Skeletal muscle satellite cell (primary cell): ENCODE measurements around the gene RNLS.

Experiments
- H3K27me3 ChIP-seq: 2 replicates; pipeline ENCODE4 v1.7.0; 2013; ENCODE audit warnings: low read length; ENCODE audit not compliant: control insufficient read depth, insufficient read depth
- H3K36me3 ChIP-seq: 2 replicates; pipeline ENCODE4 v1.7.0; 2013; ENCODE audit warnings: mild to moderate bottlenecking, control low read depth, low read length; ENCODE audit not compliant: insufficient read depth
- H3K4me1 ChIP-seq: 2 replicates; pipeline ENCODE4 v1.7.0; 2013; ENCODE audit warnings: low read length; ENCODE audit not compliant: control insufficient read depth, insufficient read depth
- H3K4me2 ChIP-seq: 2 replicates; pipeline ENCODE4 v1.7.0; 2013; ENCODE audit warnings: mild to moderate bottlenecking, low read length
- H3K4me3 ChIP-seq: 2 replicates; pipeline ENCODE4 v1.7.0; 2013; ENCODE audit warnings: low read length
- H3K9ac ChIP-seq: 2 replicates; pipeline ENCODE4 v1.7.0; 2013; ENCODE audit warnings: mild to moderate bottlenecking, low read depth, low read length, moderate library complexity
- H3K9me3 ChIP-seq: replicated peaks from 2 replicates; pipeline ENCODE4 v1.7.0; 2013; ENCODE audit warnings: mild to moderate bottlenecking, control low read depth, low read length

The RNLS gene

DNA sequence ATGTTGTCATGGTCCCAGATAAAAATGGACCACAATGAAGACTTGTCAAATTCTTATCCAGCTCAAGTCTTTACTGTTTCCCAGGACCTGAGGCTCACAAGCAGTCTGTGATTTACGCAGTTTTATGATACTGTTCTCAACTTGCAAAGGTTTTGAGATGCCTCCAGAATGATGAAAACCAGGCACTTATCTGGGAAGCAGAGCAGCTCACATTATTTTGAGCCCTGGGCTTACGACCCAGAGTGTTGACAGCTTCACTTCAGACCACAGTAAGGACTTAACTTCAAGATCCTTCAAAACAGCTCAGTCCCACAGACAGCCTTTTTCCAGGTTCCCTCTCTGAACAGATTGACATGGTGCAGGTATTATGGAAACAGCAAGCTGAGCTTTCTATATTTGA lies 236.1 kb downstream of the RNLS start:
- Histone ChIP-seq H3K4me3 (no peak overlapping the region), H3K4me2 (no peak overlapping the region), H3K36me3 (no peaks in the 10 kb centered on the region), H3K27me3 (no peaks in the 10 kb centered on the region), H3K9ac (no peak overlapping the region), H3K9me3 (no peaks in the 10 kb centered on the region), H3K4me1 (no peaks in the 10 kb centered on the region)

GRCh38 chr10:88346144-88346977 lies 236.8 kb downstream of the RNLS start:
- H3K9me3 ChIP-seq = no peaks in the 10 kb centered on the region
- no peaks in the 10 kb centered on the region for H3K4me1 ChIP-seq

GRCh38 chr10:88343761-88344484 lies 239.2 kb downstream of the RNLS start:
- Histone ChIP-seq H3K9ac (no peak overlapping the region), H3K4me2 (no peak overlapping the region), H3K4me1 (no peaks in the 10 kb centered on the region), H3K27me3 (no peaks in the 10 kb centered on the region), H3K9me3 (no peaks in the 10 kb centered on the region), H3K4me3 (no peak overlapping the region), H3K36me3 (no peaks in the 10 kb centered on the region)

More at GRCh38 chr10:88346144-88346977, 236.8 kb downstream of the RNLS start:
- H3K9ac ChIP-seq = no peak overlapping the region
- no peak overlapping the region for H3K4me2 ChIP-seq
- no peaks in the 10 kb centered on the region for H3K27me3 ChIP-seq
- H3K36me3 ChIP-seq = no peaks in the 10 kb centered on the region
- H3K4me3 ChIP-seq = no peak overlapping the region

DNA sequence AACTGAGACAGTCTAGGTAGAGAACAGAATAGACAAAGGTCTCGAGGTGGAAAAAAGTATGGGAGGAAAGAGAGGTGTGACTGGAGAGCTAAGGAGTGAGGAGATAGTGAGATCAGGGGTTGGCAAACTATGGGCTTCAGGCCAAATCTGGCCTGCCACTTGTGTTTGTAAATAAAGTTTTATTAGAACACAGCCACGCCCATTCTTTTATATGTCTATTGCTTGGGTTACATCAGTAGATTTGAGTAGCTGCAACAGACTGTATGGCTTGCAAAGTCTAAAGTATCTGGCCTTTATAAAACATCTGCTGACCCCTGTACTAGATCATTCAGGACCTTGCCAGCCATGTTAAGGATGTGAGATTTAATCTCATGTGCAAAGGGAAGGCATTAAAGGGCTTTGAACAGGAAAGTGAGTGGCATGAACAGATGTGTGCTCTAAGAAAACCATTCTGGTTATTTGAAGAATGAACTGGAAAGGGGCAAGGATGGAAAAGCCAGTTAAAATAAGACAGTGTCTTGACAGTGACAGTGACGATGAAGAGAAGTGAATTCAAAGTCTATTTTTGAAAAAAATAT lies 240.3 kb downstream of the RNLS start:
- H3K27me3 ChIP-seq = no peaks in the 10 kb centered on the region
- H3K4me1 ChIP-seq = no peaks in the 10 kb centered on the region
- H3K36me3 ChIP-seq = no peaks in the 10 kb centered on the region
- no peak overlapping the region for H3K4me2 ChIP-seq
- no peak overlapping the region for H3K4me3 ChIP-seq
- H3K9me3 ChIP-seq = no peaks in the 10 kb centered on the region
- no peak overlapping the region for H3K9ac ChIP-seq

- Histone ChIP-seq H3K9ac (no peak overlapping the region), H3K9me3 (no peaks in the 10 kb centered on the region), H3K4me2 (no peak overlapping the region), H3K4me3 (no peak overlapping the region), H3K27me3 (no peaks in the 10 kb centered on the region), H3K36me3 (no peaks in the 10 kb centered on the region), H3K4me1 (no peaks in the 10 kb centered on the region)
Observed at GRCh38 chr10:88337134-88337533, 246.0 kb downstream of the RNLS start.

DNA sequence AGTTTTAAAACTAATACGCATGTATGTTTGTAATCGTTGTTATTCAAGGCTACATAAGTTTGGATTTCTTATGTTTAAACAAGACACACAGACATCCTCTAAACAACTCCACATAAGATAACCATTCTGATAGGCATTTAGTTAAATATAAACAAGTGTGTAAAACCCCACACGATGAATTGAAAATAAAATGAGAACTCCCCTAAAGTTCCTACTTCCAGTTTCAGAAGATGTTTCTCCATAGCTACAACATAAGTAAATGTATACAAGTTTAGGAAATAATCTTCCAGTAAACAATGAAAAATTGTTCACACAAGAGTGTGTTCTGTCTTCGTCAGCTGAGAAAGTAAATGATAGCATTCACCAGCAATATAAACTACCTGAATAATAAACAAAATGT lies 246.8 kb downstream of the RNLS start:
- Histone ChIP-seq H3K4me2 (no peak overlapping the region), H3K36me3 (no peaks in the 10 kb centered on the region), H3K4me3 (no peak overlapping the region), H3K27me3 (no peaks in the 10 kb centered on the region), H3K9me3 (no peaks in the 10 kb centered on the region), H3K9ac (no peak overlapping the region), H3K4me1 (no peaks in the 10 kb centered on the region)

- Histone ChIP-seq H3K9me3 (no peaks in the 10 kb centered on the region), H3K4me2 (no peak overlapping the region), H3K4me1 (no peaks in the 10 kb centered on the region)
Observed at GRCh38 chr10:88333248-88333630, 249.9 kb downstream of the RNLS start.

GRCh38 chr10:88332503-88333247 lies 250.4 kb downstream of the RNLS start:
- no peak overlapping the region for H3K9ac ChIP-seq
- no peak overlapping the region for H3K4me2 ChIP-seq
- H3K36me3 ChIP-seq = no peaks in the 10 kb centered on the region
- H3K9me3 ChIP-seq = no peaks in the 10 kb centered on the region
- no peaks in the 10 kb centered on the region for H3K4me1 ChIP-seq
- no peaks in the 10 kb centered on the region for H3K27me3 ChIP-seq
- H3K4me3 ChIP-seq = no peak overlapping the region

More at GRCh38 chr10:88333248-88333630, 249.9 kb downstream of the RNLS start:
- H3K27me3 ChIP-seq = no peaks in the 10 kb centered on the region
- H3K36me3 ChIP-seq = no peaks in the 10 kb centered on the region
- H3K9ac ChIP-seq = no peak overlapping the region
- H3K4me3 ChIP-seq = no peak overlapping the region

- H3K9me3 ChIP-seq = no peaks in the 10 kb centered on the region
- no peaks in the 10 kb centered on the region for H3K27me3 ChIP-seq
- no peak overlapping the region for H3K4me3 ChIP-seq
- no peaks in the 10 kb centered on the region for H3K36me3 ChIP-seq
- no peak overlapping the region for H3K9ac ChIP-seq
- H3K4me1 ChIP-seq = no peaks in the 10 kb centered on the region
- H3K4me2 ChIP-seq = no peak overlapping the region
Observed at GRCh38 chr10:88330174-88330573, 252.9 kb downstream of the RNLS start.

DNA sequence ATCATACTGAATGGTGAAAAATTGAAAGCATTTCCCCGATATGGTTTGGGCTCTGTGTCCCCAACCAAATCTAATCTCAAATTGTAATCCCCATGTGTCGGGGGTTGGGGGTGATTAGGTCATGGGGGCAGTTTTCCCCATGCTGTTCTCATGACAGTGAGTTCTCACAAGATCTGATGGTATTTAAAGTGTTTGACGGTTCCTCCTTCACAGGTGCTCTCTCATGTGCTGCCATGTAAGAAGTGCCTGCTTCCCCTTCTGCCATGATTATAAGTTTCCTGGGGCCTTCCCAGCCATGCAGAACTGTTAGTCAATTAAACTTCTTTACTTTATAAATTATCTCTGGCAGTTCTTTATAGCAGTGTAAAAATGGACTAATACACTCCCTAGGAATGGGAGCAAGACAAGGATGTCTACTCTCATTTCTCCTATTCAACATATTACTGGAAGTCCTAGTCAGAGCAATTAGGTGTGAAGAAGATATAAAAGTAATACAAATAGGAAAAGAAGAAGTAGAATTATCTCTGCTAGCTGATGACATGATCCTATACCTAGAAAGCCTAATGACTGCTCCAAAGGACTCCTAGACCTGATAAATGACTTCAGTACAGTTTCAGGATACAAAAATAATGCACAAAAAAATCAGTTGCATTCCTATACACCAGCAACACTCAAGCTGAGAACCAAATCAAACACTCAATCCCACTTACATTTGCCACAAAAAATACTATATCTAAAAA lies 260.6 kb downstream of the RNLS start:
- no peak overlapping the region for H3K4me2 ChIP-seq
- no peaks in the 10 kb centered on the region for H3K36me3 ChIP-seq
- H3K9me3 ChIP-seq = no peaks in the 10 kb centered on the region
- no peak overlapping the region for H3K4me3 ChIP-seq
- H3K9ac ChIP-seq = no peak overlapping the region
- H3K27me3 ChIP-seq = no peaks in the 10 kb centered on the region
- no peaks in the 10 kb centered on the region for H3K4me1 ChIP-seq
